ENCODE data around the gene TNFRSF8.

TNFRSF8 gene

DNA sequence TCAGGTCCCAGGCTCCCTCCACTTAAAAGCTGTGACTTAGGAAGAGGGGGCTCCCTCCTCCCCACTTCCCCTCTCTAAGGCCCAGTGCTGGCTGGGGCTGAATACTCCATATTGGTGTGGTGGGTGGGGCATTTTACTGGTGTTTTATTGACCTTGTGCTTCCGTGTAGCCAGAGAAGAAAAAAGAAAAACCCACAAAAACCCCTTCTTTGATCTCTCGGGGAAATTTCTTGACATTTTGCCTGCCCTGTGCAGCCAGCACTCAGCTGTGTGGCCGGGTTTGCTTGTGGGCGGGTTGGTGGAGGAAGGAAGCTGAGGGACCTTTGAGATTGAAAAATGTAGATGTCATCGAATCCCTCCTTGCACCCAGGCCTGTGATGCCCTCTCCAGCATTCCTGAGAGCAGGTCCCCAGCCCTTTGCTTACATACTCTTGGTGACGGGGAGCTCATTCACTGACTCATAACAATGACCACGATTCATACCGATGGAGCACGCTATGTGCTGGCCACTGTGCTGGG lies 24.8 kb downstream of the TNFRSF8 start:
- TF ChIP-seq CTCF (IDR thresholded peaks at IDR 0.05; ENCODE audit: low read depth, low read length, missing control alignments): no peak
- H3K4me3 ChIP-seq (ENCODE audit: low read depth, low read length): no peak overlapping the region
- DNase-seq (ENCODE audit: low read depth): no peak

DNA sequence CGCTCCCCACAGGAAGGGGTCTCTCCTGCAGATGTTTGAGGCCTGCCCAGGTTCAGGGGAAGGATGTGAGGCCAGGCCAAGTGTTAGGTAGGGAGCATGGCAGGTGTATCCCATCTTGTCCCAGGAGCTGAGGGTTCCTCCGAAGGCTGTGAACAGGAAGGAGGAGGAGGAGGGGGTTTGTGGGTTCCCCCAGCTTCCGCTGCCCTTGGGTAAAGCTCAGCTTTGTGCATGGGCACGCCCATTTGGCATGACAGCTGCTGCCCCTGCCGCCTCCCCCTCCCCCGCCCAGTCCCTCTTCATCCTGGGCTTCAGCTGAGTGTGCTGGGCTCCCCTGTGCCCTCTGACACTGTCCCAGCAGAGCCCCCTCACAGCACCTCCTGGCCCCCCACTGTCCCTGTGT lies 25.5 kb downstream of the TNFRSF8 start:
- no peak overlapping the region for H3K4me3 ChIP-seq (ENCODE audit: low read depth, low read length)
- no peak for TF ChIP-seq CTCF (IDR thresholded peaks at IDR 0.05; ENCODE audit: low read depth, low read length, missing control alignments)
- DNase-seq (ENCODE audit: low read depth): no peak

DNA sequence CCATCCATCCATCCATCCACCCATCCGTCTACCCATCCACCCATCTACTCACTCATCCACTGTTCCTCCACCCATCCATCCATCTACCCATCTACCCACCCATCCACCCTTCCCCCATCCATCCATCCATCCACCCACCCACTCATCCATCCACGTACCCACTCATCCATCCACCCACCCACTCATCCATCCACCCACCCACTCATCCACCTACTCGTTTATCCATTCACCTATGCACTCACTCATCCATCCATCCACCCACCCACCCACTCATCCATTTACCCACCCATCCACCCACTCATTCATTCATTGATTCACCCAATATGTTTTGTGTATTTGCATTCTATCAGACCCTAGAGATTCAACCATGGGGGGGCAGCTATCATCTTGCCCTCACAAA lies 27.2 kb downstream of the TNFRSF8 start:
- TF ChIP-seq CTCF (IDR thresholded peaks at IDR 0.05; ENCODE audit: low read depth, low read length, missing control alignments): no peak
- DNase-seq (ENCODE audit: low read depth): no peak
- no peak overlapping the region for H3K4me3 ChIP-seq (ENCODE audit: low read depth, low read length)

GRCh38 chr1:12091191-12091590 lies 28.1 kb downstream of the TNFRSF8 start:
- no peak overlapping the region for H3K4me3 ChIP-seq (ENCODE audit: low read depth, low read length)
- TF ChIP-seq CTCF (IDR thresholded peaks at IDR 0.05; ENCODE audit: low read depth, low read length, missing control alignments): no peak
- DNase-seq (ENCODE audit: low read depth): no peak

DNA sequence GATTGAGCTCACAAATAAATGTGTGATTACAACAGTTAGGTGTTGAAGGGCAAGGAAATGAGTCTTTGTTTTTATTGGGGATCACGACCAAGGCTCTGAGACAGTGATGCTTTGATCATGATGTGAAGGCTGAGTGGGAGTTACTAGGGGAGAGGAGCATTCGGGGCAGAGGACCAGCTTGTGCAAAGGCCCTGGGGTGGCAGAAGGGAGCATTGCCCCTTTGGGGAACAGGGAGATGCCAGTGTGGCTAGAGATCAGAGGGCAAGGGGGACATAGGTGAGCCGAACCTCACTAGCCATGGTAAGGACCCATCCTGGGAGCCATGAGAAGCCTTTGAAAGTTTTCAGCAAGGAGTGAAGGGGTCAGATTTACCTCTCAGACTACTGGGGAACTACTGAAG lies 31.1 kb downstream of the TNFRSF8 start:
- H3K4me3 ChIP-seq (ENCODE audit: low read depth, low read length): no peak overlapping the region
- no peak for TF ChIP-seq CTCF (IDR thresholded peaks at IDR 0.05; ENCODE audit: low read depth, low read length, missing control alignments)
- DNase-seq (ENCODE audit: low read depth): no peak

DNA sequence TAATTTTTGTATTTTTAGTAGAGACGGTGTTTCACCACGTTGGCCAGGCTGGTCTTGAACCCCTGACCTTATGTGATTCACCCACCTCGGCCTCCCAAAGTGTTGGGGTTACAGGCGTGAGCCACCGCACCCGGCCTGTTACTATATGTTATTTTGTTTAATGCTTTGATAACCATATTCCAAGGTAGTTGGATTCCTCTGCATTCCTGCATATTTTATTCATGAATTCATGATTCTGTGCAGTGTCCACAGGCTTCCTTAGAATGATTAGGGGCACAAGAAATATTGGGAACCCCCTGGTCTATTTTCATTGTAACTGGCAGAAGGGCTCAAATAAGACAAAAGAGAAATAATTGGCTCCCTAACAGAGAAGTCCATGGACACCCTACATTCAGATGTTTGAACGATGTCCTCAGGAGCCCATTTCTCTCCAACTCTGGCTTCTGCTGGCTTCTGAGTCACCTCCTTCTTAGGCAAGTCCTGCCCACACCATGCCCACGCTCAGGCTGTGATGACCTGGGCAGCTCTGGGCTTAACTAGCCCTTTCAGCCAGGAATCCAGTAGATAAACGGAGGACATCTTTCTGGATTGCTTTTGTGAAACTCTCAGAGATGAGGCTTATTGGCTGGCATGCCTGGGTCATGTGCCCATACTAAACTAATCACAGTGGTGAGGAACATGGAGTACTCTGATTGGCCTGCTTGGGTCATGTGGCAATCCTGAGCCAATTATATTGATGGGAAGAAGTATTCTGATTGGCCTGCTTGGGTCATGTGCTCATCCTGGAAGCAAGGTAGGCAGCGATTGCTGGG lies 32.6 kb downstream of the TNFRSF8 start:
- no peak for TF ChIP-seq CTCF (IDR thresholded peaks at IDR 0.05; ENCODE audit: low read depth, low read length, missing control alignments)
- H3K4me3 ChIP-seq (ENCODE audit: low read depth, low read length): no peak overlapping the region
- DNase-seq (ENCODE audit: low read depth): no peak

GRCh38 chr1:12096615-12097014 lies 33.5 kb downstream of the TNFRSF8 start:
- TF ChIP-seq CTCF (IDR thresholded peaks at IDR 0.05; ENCODE audit: low read depth, low read length, missing control alignments): no peak
- DNase-seq (ENCODE audit: low read depth): no peak

More at GRCh38 chr1:12096615-12097014, 33.5 kb downstream of the TNFRSF8 start:
- no peak overlapping the region for H3K4me3 ChIP-seq (ENCODE audit: low read depth, low read length)

Measured in GM12864 (cell line).